H1 (cell line): ENCODE results near the gene CD47. TPM values are rescaled to one million over a fixed set of nuclear protein-coding genes. Genes with fewer than 3 reads are reported as not detected.

Source experiments
- polyA plus RNA-seq, 7 experiments: library from polyadenylated mRNA; depleted of rRNA in 3 of 7; stranded (reverse) in 5 of 7; unstranded in 2 of 7; fragments of >200 nt in 5 of 7; fragments of 200-250 nt in 2 of 7; gene quantifications; 1 replicate in 5 of 7; 2 replicates in 1 of 7; 4 replicates in 1 of 7; pipeline versions ENCODE4 v1.2.1 to v1.2.3, GENCODE V29; 2011 to 2013; ENCODE audit warnings: missing spikeins in 2 of 7, mixed read lengths in 2 of 7
- total RNA-seq: library from RNA; stranded (reverse); fragmentation: NEBNext Ultra II Directional; extraction: Animal tissue kit (Norgen Biotek cat#: 25700); gene quantifications from 2 replicates; pipeline ENCODE4 v1.2.1, GENCODE V29; 2021
- TF ChIP-seq, protein P1 (sequence below): fragments of 300-600 bp; sonication (generic); IDR thresholded peaks from 2 replicates; pipeline ENCODE4 v1.7.1; 2012; ENCODE audit warnings: low read length, moderate library complexity, mild to moderate bottlenecking, inconsistent platforms; ENCODE audit not compliant: insufficient replicate concordance

CD47 gene
- total and polyA plus RNA-seq, 2 of the 8 experiments (the other 6 are each of a cell fraction or from before 2014, with no cell fraction given) = 14.4 to 19.3 TPM

DNA sequence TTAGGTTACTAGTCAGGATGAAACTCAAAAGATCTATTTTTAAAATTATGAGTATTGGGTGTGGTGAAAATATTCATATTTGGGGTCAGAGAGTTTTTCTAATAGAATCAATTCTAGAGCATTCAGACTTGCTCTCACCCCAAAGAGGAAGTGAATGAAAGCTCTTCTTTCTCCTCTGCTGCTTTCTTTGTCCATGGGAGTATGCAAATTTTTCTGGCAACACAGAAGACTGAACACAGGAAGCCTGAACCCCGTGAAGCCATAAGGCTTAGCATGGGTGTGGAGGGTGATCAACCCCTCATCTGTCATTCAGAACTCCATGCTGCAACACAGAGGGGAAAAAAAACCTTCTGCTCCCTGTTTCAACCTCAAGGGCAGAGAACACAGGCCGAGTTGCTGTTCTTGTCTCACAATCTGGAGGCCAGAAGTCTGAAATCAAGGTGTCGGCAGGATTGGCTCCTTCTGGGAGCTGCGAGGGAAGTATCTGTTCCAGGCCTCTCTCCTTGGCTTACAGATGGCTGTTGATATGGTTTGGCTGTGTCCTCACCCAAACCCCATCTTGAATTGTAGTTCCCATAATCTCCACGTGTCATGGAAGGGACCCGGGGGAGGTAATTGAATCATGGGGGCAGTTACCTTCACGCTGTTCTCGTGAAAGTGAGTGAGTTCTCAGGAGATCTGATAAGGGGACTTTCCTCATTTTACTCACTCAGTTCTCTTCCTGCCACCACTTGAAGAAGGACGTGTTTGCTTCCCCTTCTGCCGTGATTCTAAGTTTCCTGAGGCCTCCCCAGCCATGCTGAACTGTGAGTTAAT lies 33.7 kb upstream of the CD47 start (continued):
- TF ChIP-seq, protein P1, sequence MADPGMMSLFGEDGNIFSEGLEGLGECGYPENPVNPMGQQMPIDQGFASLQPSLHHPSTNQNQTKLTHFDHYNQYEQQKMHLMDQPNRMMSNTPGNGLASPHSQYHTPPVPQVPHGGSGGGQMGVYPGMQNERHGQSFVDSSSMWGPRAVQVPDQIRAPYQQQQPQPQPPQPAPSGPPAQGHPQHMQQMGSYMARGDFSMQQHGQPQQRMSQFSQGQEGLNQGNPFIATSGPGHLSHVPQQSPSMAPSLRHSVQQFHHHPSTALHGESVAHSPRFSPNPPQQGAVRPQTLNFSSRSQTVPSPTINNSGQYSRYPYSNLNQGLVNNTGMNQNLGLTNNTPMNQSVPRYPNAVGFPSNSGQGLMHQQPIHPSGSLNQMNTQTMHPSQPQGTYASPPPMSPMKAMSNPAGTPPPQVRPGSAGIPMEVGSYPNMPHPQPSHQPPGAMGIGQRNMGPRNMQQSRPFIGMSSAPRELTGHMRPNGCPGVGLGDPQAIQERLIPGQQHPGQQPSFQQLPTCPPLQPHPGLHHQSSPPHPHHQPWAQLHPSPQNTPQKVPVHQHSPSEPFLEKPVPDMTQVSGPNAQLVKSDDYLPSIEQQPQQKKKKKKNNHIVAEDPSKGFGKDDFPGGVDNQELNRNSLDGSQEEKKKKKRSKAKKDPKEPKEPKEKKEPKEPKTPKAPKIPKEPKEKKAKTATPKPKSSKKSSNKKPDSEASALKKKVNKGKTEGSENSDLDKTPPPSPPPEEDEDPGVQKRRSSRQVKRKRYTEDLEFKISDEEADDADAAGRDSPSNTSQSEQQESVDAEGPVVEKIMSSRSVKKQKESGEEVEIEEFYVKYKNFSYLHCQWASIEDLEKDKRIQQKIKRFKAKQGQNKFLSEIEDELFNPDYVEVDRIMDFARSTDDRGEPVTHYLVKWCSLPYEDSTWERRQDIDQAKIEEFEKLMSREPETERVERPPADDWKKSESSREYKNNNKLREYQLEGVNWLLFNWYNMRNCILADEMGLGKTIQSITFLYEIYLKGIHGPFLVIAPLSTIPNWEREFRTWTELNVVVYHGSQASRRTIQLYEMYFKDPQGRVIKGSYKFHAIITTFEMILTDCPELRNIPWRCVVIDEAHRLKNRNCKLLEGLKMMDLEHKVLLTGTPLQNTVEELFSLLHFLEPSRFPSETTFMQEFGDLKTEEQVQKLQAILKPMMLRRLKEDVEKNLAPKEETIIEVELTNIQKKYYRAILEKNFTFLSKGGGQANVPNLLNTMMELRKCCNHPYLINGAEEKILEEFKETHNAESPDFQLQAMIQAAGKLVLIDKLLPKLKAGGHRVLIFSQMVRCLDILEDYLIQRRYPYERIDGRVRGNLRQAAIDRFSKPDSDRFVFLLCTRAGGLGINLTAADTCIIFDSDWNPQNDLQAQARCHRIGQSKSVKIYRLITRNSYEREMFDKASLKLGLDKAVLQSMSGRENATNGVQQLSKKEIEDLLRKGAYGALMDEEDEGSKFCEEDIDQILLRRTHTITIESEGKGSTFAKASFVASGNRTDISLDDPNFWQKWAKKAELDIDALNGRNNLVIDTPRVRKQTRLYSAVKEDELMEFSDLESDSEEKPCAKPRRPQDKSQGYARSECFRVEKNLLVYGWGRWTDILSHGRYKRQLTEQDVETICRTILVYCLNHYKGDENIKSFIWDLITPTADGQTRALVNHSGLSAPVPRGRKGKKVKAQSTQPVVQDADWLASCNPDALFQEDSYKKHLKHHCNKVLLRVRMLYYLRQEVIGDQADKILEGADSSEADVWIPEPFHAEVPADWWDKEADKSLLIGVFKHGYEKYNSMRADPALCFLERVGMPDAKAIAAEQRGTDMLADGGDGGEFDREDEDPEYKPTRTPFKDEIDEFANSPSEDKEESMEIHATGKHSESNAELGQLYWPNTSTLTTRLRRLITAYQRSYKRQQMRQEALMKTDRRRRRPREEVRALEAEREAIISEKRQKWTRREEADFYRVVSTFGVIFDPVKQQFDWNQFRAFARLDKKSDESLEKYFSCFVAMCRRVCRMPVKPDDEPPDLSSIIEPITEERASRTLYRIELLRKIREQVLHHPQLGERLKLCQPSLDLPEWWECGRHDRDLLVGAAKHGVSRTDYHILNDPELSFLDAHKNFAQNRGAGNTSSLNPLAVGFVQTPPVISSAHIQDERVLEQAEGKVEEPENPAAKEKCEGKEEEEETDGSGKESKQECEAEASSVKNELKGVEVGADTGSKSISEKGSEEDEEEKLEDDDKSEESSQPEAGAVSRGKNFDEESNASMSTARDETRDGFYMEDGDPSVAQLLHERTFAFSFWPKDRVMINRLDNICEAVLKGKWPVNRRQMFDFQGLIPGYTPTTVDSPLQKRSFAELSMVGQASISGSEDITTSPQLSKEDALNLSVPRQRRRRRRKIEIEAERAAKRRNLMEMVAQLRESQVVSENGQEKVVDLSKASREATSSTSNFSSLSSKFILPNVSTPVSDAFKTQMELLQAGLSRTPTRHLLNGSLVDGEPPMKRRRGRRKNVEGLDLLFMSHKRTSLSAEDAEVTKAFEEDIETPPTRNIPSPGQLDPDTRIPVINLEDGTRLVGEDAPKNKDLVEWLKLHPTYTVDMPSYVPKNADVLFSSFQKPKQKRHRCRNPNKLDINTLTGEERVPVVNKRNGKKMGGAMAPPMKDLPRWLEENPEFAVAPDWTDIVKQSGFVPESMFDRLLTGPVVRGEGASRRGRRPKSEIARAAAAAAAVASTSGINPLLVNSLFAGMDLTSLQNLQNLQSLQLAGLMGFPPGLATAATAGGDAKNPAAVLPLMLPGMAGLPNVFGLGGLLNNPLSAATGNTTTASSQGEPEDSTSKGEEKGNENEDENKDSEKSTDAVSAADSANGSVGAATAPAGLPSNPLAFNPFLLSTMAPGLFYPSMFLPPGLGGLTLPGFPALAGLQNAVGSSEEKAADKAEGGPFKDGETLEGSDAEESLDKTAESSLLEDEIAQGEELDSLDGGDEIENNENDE = no peak
- TF ChIP-seq, all 59 proteins: peak for 0
